PC-3 (cell line): ENCODE measurements around the gene LRP10. TPM values are rescaled to one million over a fixed set of nuclear protein-coding genes. Genes with fewer than 3 reads are reported as not detected.

ENCODE experiments used
- ATAC-seq: fragments of 200-7000 bp; cut with Tn5 transposase; 2 replicates; pipeline ENCODE4 v1.9.1; 2020; ENCODE audit warnings: mild to moderate bottlenecking, moderate library complexity
- BruUV-seq: library from RNA; stranded (reverse); fragments of 400-500 nt; replicated peaks from 2 replicates; lab custom pipeline; 2021; lab: Mats Ljungman, UMichigan
- CTCF ChIA-PET: fragments of 300-600 bp; sonication (Branson Sonifier 250); formaldehyde crosslinking; loops from one replicate; lab custom pipeline; 2022; ENCODE audit warnings: antibody characterized with exemption; lab: Charles Lee
- POLR2A ChIA-PET: fragments of 300-600 bp; sonication (Branson Sonifier 250); formaldehyde crosslinking; loops from one replicate; lab custom pipeline; 2022; ENCODE audit warnings: antibody characterized with exemption; ENCODE audit not compliant: unreplicated experiment; lab: Charles Lee
- DNase-seq: peaks from one replicate; pipeline ENCODE4 v3.0.0-alpha.2; 2015
- H2AFZ ChIP-seq: fragments of 300-600 bp; sonication (generic); 2 replicates; pipeline ENCODE4 v1.6.0; 2016; ENCODE audit warnings: antibody characterized with exemption, low read length
- H3F3A ChIP-seq: fragments of 300-600 bp; sonication (generic); one replicate; pipeline ENCODE4 v1.6.0; 2017; ENCODE audit warnings: antibody characterized with exemption, low read length, control low read depth, mild to moderate bottlenecking; ENCODE audit not compliant: unreplicated experiment
- H3K27ac ChIP-seq: fragments of 300-600 bp; sonication (generic); 2 replicates; pipeline ENCODE4 v1.5.1; 2016; ENCODE audit warnings: mild to moderate bottlenecking, low read length
- H3K27me3 ChIP-seq: fragments of 300-600 bp; sonication (generic); 2 replicates; pipeline ENCODE4 v1.6.1; 2016; ENCODE audit warnings: low read length, mixed read lengths
- H3K36me3 ChIP-seq: fragments of 300-600 bp; sonication (generic); 2 replicates; pipeline ENCODE4 v1.6.1; 2016; ENCODE audit warnings: low read depth, mixed run types, low read length, mixed read lengths
- H3K4me1 ChIP-seq: fragments of 300-600 bp; sonication (generic); 2 replicates; pipeline ENCODE4 v1.5.1; 2016; ENCODE audit warnings: low read length; ENCODE audit not compliant: insufficient read depth
- H3K4me2 ChIP-seq: fragments of 300-600 bp; sonication (generic); 2 replicates; pipeline ENCODE4 v1.6.0; 2016; ENCODE audit warnings: low read length
- H3K4me3 ChIP-seq: fragments of 300-600 bp; sonication (generic); 2 replicates; pipeline ENCODE4 v1.5.1; 2016; ENCODE audit warnings: mild to moderate bottlenecking, low read length, mixed read lengths
- H3K79me2 ChIP-seq: fragments of 300-600 bp; sonication (generic); 2 replicates; pipeline ENCODE4 v1.6.1; 2017; ENCODE audit warnings: low read length, mixed read lengths
- H3K9ac ChIP-seq: fragments of 300-600 bp; sonication (generic); 2 replicates; pipeline ENCODE4 v1.6.0; 2016; ENCODE audit warnings: mild to moderate bottlenecking, low read length
- H3K9me2 ChIP-seq: fragments of 300-600 bp; sonication (generic); replicated peaks from 2 replicates; pipeline ENCODE4 v1.6.1; 2016; ENCODE audit warnings: mixed run types, low read length, mixed read lengths
- H3K9me3 ChIP-seq: fragments of 300-600 bp; sonication (generic); 2 replicates; pipeline ENCODE4 v1.6.1; 2016; ENCODE audit warnings: low read length, mixed read lengths
- H4K20me1 ChIP-seq: fragments of 300-600 bp; sonication (generic); 2 replicates; pipeline ENCODE4 v1.6.1; 2016; ENCODE audit warnings: low read length, mixed read lengths
- CTCF ChIP-seq: fragments of 300-600 bp; sonication (generic); conservative IDR thresholded peaks from 2 replicates; pipeline ENCODE4 v1.5.1; 2017; ENCODE audit warnings: antibody characterized with exemption, low read depth, mild to moderate bottlenecking, low read length
- EZH2 ChIP-seq: fragments of 300-600 bp; sonication (generic); IDR thresholded peaks from one replicate; pipeline ENCODE4 v1.6.1; 2017; ENCODE audit warnings: antibody characterized with exemption, mild to moderate bottlenecking, low read length; ENCODE audit not compliant: unreplicated experiment
- EZH2phosphoT487 ChIP-seq: fragments of 300-600 bp; sonication (generic); IDR thresholded peaks from 2 replicates; pipeline ENCODE4 v1.6.1; 2018; ENCODE audit warnings: mild to moderate bottlenecking, antibody characterized with exemption, low read length, borderline replicate concordance
- intact Hi-C: fragments of 100-400 bp; cut with micrococcal nuclease; formaldehyde crosslinking; loops from 2 replicates; pipeline ENCODE4 v1.9.0; 2023
- total RNA-seq: library from RNA; depleted of rRNA; stranded (reverse); fragments of >200 nt; gene quantifications from 2 replicates; pipeline ENCODE4 v1.2.3, GENCODE V29; 2014

Gene LRP10
- total RNA-seq, 1 experiment from 2014 or later = 46.5 TPM

DNA sequence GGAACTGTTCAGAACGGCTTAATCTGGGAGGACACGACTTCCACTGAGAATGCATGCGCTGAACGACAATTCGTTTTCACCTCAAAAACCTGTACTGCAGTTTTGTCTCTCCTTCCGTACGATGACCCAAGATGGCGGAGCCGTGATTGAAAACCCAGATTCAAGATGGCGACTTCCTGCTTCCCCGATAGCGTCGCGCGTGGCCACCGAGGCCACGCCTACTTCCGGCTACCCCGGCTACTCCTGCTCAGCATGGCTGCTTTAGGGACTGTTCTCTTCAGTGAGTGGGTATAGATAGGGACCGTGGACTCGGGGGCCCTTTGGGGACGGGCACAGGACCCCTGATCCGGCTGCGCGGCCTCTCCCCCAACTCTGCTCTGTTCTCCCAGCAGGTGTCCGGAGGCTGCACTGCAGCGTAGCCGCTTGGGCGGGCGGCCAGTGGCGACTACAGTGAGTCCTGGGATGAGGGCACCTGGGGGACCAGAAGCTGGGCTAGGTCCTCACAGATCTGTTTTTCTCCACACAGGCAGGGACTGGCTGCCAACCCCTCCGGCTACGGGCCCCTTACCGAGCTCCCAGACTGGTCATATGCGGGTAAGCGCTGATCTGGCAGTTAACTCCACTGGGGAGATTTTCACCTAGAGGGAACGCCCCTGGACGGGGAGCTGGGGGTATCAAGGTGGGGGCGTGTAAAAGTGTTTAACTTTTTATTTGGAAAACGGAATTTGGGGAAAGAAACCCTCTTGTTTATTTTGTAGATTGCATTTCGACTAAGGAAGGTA, 41.7 kb upstream of the LRP10 start, which contains the start of gene MRPL52:
TSS of gene MRPL52 (plus strand) at position 227 of the 782 bp plus-strand sequence. CDS start at position 253, 26 bp downstream.
- Histone ChIP-seq H3K36me3 (peaks cover 10% of the 10 kb centered on the region; the same call in 1 of the 2 replicates), H4K20me1 (no peaks in the 10 kb centered on the region), H2AFZ (peak within 1 kb of the TSS; percentile 89), H3K4me2 (peak within 1 kb of the TSS; percentile 92), H3K27me3 (no peaks in the 10 kb centered on the region), H3K4me3 (peak within 1 kb of the TSS; percentile 96), H3K79me2 (peaks cover 22% of the 10 kb centered on the region), H3K9me2 (no peaks in the 10 kb centered on the region), H3K9ac (peak within 1 kb of the TSS; percentile 92), H3K4me1 (peaks cover 17% of the 10 kb centered on the region), H3F3A (peaks cover 2% of the 10 kb centered on the region), H3K27ac (peak within 1 kb of the TSS; percentile 17), H3K9me3 (no peaks in the 10 kb centered on the region)
- TSS peak; percentile 69 for BruUV-seq
- TF ChIP-seq CTCF = no peak
- no peak for TF ChIP-seq EZH2
- TF ChIP-seq EZH2phosphoT487 = no peak
- intact Hi-C loops = no loop called here
- ChIA-PET POLR2A (interaction anchor here (0.7 kb wide), 1 partner anchor 179 kb away, joined by 10 read pairs; no protein-coding TSS in a partner anchor), CTCF (interaction anchor here (0.8 to 0.9 kb wide), 2 partner anchors 23 to 82 kb away, joined by 3 to 4 read pairs; no protein-coding TSS in a partner anchor)
- peak; percentile 92 for ATAC-seq
- peak; percentile 92 for DNase-seq

GRCh38 chr14:22830443-22831010, 41.0 kb upstream of the LRP10 start:
- no peak overlapping the region for H3K27ac ChIP-seq
- intact Hi-C loops = no loop called here
- no peaks in the 10 kb centered on the region for H4K20me1 ChIP-seq
- H3K4me3 ChIP-seq = peak overlapping the region; percentile 96
- H3K9me3 ChIP-seq = no peaks in the 10 kb centered on the region
- peaks cover 6% of the 10 kb centered on the region for H3F3A ChIP-seq
- CTCF ChIA-PET = interaction anchor here (0.8 to 0.9 kb wide), 2 partner anchors 22 to 82 kb away, joined by 3 to 4 read pairs; no protein-coding TSS in a partner anchor
- peak overlapping the region; percentile 89 for H2AFZ ChIP-seq
- peaks cover 10% of the 10 kb centered on the region; the same call in 1 of the 2 replicates for H3K36me3 ChIP-seq
- TF ChIP-seq EZH2phosphoT487 (no peak), CTCF (no peak), EZH2 (no peak)
- POLR2A ChIA-PET = interaction anchor here (0.7 kb wide), 1 partner anchor 178 kb away, joined by 10 read pairs; no protein-coding TSS in a partner anchor
- no TSS peak for BruUV-seq
- peak overlapping the region; percentile 92 for H3K4me2 ChIP-seq
- H3K27me3 ChIP-seq = no peaks in the 10 kb centered on the region
- no peak for DNase-seq
- H3K79me2 ChIP-seq = peaks cover 22% of the 10 kb centered on the region
- H3K4me1 ChIP-seq = peaks cover 14% of the 10 kb centered on the region; the same call in 1 of the 2 replicates
- no peak for ATAC-seq
- H3K9me2 ChIP-seq = no peaks in the 10 kb centered on the region
- H3K9ac ChIP-seq = peak overlapping the region; percentile 92
